KMS-11 (cell line): ENCODE measurements around the gene KCNB1.

Experiments
- H2AFZ ChIP-seq: fragments of 200-600 bp; sonication (generic); 2 replicates; pipeline ENCODE4 v1.6.1; 2016; ENCODE audit warnings: antibody characterized with exemption, mixed run types, low read depth
- H3K27ac ChIP-seq: fragments of 200-600 bp; sonication (generic); 2 replicates; pipeline ENCODE4 v1.6.1; 2016; ENCODE audit warnings: mild to moderate bottlenecking, mixed run types
- H3K27me3 ChIP-seq: fragments of 200-600 bp; sonication (generic); 2 replicates; pipeline ENCODE4 v1.6.1; 2017; ENCODE audit warnings: mild to moderate bottlenecking, low read depth, mixed run types, moderate library complexity; ENCODE audit not compliant: insufficient read depth
- H3K36me3 ChIP-seq: fragments of 200-600 bp; sonication (generic); 2 replicates; pipeline ENCODE4 v1.6.1; 2017; ENCODE audit warnings: mild to moderate bottlenecking, mixed run types; ENCODE audit not compliant: insufficient read depth
- H3K4me1 ChIP-seq: fragments of 200-600 bp; sonication (generic); 2 replicates; pipeline ENCODE4 v1.6.1; 2016; ENCODE audit warnings: mild to moderate bottlenecking, low read depth, mixed run types; ENCODE audit not compliant: poor library complexity, severe bottlenecking
- H3K4me2 ChIP-seq: fragments of 200-600 bp; sonication (generic); 2 replicates; pipeline ENCODE4 v1.7.0; 2016; ENCODE audit warnings: mild to moderate bottlenecking, mixed run types
- H3K4me3 ChIP-seq: fragments of 200-600 bp; sonication (generic); IDR thresholded peaks from 2 replicates; pipeline ENCODE4 v1.6.1; 2017; ENCODE audit warnings: low read depth, low read length, mixed read lengths; ENCODE audit not compliant: insufficient read depth
- H3K79me2 ChIP-seq: fragments of 200-600 bp; sonication (generic); 2 replicates; pipeline ENCODE4 v1.6.1; 2016; ENCODE audit warnings: low read depth, mixed run types; ENCODE audit not compliant: insufficient read depth
- H3K9ac ChIP-seq: fragments of 200-600 bp; sonication (generic); 2 replicates; pipeline ENCODE4 v1.6.1; 2016; ENCODE audit warnings: mild to moderate bottlenecking, mixed run types
- H4K20me1 ChIP-seq: fragments of 200-600 bp; sonication (generic); 2 replicates; pipeline ENCODE4 v1.6.1; 2016; ENCODE audit warnings: mild to moderate bottlenecking, mixed run types; ENCODE audit not compliant: insufficient read depth
- TF ChIP-seq, protein P1 (sequence below): fragments of 200-600 bp; sonication (generic); conservative IDR thresholded peaks from 2 replicates; pipeline ENCODE4 v1.6.1; 2017; ENCODE audit warnings: low read depth, mild to moderate bottlenecking, antibody characterized with exemption, low read length, moderate library complexity, mixed read lengths

The KCNB1 gene

GRCh38 chr20:49372095-49372734 lies 110.3 kb downstream of the KCNB1 start:
- H3K79me2 ChIP-seq = no peaks in the 10 kb centered on the region
- no peaks in the 10 kb centered on the region for H3K4me1 ChIP-seq
- H3K9ac ChIP-seq = no peak overlapping the region
- no peak overlapping the region for H3K4me2 ChIP-seq
- no peak overlapping the region for H2AFZ ChIP-seq
- H3K4me3 ChIP-seq = no peak overlapping the region
- no peaks in the 10 kb centered on the region; the same call in 1 of the 2 replicates for H3K27me3 ChIP-seq
- no peaks in the 10 kb centered on the region for H4K20me1 ChIP-seq
- H3K27ac ChIP-seq = no peak overlapping the region
- TF ChIP-seq, protein P1, sequence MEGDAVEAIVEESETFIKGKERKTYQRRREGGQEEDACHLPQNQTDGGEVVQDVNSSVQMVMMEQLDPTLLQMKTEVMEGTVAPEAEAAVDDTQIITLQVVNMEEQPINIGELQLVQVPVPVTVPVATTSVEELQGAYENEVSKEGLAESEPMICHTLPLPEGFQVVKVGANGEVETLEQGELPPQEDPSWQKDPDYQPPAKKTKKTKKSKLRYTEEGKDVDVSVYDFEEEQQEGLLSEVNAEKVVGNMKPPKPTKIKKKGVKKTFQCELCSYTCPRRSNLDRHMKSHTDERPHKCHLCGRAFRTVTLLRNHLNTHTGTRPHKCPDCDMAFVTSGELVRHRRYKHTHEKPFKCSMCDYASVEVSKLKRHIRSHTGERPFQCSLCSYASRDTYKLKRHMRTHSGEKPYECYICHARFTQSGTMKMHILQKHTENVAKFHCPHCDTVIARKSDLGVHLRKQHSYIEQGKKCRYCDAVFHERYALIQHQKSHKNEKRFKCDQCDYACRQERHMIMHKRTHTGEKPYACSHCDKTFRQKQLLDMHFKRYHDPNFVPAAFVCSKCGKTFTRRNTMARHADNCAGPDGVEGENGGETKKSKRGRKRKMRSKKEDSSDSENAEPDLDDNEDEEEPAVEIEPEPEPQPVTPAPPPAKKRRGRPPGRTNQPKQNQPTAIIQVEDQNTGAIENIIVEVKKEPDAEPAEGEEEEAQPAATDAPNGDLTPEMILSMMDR = no peak
- H3K36me3 ChIP-seq = no peaks in the 10 kb centered on the region

DNA sequence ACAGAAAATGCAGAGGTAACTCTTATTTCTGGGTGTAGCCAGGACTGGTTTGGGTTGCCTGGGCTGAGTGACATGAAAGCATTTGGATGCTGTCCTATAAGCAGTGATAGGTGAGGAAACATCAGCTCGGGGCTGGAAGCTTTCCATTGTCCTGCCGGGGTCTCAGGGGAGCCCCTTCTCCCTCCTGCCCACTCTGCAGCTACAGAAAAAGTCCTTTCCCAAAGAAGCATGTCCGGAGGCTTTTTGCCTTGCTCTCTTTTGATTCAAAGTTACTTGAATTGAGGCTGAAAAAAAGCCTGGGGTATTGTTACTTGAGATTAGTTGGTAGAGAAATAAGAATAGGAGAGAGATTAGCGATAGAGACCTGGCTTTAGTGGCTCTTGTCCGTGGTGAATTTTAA lies 113.9 kb downstream of the KCNB1 start:
- H3K27ac ChIP-seq = no peak overlapping the region
- no peaks in the 10 kb centered on the region for H3K79me2 ChIP-seq
- H3K9ac ChIP-seq = no peak overlapping the region
- H2AFZ ChIP-seq = no peak overlapping the region
- H3K4me1 ChIP-seq = no peaks in the 10 kb centered on the region
- H4K20me1 ChIP-seq = no peaks in the 10 kb centered on the region
- H3K4me3 ChIP-seq = no peak overlapping the region
- H3K27me3 ChIP-seq = no peaks in the 10 kb centered on the region; the same call in 1 of the 2 replicates
- TF ChIP-seq, protein P1 = no peak
- H3K36me3 ChIP-seq = no peaks in the 10 kb centered on the region
- H3K4me2 ChIP-seq = no peak overlapping the region

DNA sequence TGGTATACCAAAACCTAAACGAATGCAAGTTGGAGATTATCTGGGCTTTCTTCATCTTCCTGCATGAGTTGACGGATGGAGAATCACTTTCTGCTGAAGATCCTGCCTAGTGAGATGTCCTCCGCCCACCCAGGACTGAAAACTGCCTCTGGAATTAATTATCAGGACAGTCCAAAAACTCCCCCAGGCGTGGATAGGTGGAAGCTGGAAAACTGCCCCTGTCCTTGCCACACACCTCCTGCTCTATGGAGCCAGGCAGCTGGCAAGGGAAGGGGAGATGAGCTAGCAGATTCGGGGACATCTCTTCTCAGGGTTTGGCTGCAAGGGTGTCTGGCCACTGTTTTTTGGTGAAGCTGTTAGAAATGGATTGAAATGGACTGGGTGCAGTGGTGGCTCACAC lies 115.4 kb downstream of the KCNB1 start:
- Histone ChIP-seq H3K79me2 (no peaks in the 10 kb centered on the region), H3K27ac (no peak overlapping the region), H3K9ac (no peak overlapping the region), H4K20me1 (no peaks in the 10 kb centered on the region), H3K4me1 (no peaks in the 10 kb centered on the region), H3K36me3 (no peaks in the 10 kb centered on the region), H3K4me2 (no peak overlapping the region), H2AFZ (no peak overlapping the region), H3K27me3 (no peaks in the 10 kb centered on the region; the same call in 1 of the 2 replicates), H3K4me3 (no peak overlapping the region)
- TF ChIP-seq, protein P1 = no peak

DNA sequence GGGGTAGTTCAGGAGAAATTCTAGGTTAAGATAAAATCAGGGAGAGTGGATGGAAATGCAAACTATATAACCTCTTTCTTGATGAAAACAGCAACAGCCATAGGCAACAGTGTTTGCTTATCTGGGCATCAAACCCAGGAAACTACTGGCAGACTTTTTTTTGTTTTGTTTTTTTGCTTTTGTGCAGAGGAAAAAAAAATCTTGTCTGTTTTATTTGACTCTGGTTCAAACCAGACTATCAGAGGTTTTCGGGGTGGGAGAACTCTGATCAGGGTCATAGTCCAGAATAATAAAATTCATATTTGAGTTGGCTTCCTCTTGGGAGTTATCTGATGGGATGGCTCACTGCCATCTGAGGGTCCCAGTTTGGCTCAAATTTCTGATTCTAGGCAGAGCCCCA lies 115.8 kb downstream of the KCNB1 start:
- TF ChIP-seq, protein P1 = no peak
- Histone ChIP-seq H3K4me3 (no peak overlapping the region), H3K27me3 (no peaks in the 10 kb centered on the region; the same call in 1 of the 2 replicates)

More for the DNA sequence above, 115.8 kb downstream of the KCNB1 start:
- Histone ChIP-seq H4K20me1 (no peaks in the 10 kb centered on the region), H3K79me2 (no peaks in the 10 kb centered on the region), H3K27ac (no peak overlapping the region), H3K9ac (no peak overlapping the region), H3K4me1 (no peaks in the 10 kb centered on the region), H2AFZ (no peak overlapping the region), H3K36me3 (no peaks in the 10 kb centered on the region), H3K4me2 (no peak overlapping the region)
